MM.1S (cell line): ENCODE data around the gene DLG4.

ENCODE experiments used
- EZH2 ChIP-seq: fragments of 300-600 bp; sonication (generic); optimal IDR thresholded peaks from 2 replicates; pipeline ENCODE3; 2017; ENCODE audit warnings: low read depth, mild to moderate bottlenecking, antibody characterized with exemption, low read length, mixed read lengths
- EZH2phosphoT487 ChIP-seq: fragments of 300-600 bp; sonication (generic); IDR thresholded peaks from 2 replicates; pipeline ENCODE4 v1.6.1; 2018; ENCODE audit warnings: antibody characterized with exemption, low read length
- TF ChIP-seq, protein P1 (sequence below): fragments of 300-600 bp; sonication (generic); IDR thresholded peaks from 2 replicates; pipeline ENCODE4 v1.5.1; 2016; ENCODE audit warnings: antibody characterized with exemption, low read length, mixed read lengths

DNA sequence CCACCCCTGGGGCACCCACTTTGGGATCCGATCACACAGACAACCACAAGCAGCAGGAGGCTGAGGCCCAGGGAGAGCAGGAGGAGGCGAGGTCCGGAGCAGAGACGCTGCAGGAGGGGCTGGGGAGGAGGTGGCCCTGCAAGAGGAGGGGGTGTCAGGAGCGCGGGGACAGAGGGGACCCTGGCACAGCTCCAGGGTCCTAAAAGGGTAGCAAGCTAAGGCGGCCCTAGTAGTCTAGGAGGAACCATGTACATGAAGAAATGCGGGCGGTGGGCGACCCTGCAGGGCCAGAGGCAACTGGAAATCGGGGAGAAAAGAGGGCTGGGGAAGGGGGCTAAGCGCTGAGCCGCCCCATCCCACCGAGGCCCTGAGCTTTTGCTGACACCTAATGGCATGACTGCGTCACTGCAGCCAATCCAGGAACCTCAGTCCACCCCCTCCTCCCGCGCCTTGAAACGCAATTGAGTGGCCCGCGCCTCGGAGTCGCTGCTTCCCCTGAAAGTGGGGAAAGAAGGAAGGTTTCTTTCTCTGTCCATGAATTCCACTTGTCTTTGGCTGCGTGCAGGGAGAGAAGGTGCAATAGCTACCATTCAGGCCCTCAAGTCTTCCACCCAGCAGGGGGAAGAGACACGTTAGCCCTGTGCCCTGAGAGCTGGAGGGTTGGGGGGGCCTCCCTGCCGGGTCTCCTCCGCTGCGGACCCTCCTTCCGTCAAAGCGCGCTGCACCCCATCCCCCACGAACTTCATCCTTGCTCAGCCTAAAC is 42.3 kb downstream of the DLG4 start:
- TF ChIP-seq, protein P1, sequence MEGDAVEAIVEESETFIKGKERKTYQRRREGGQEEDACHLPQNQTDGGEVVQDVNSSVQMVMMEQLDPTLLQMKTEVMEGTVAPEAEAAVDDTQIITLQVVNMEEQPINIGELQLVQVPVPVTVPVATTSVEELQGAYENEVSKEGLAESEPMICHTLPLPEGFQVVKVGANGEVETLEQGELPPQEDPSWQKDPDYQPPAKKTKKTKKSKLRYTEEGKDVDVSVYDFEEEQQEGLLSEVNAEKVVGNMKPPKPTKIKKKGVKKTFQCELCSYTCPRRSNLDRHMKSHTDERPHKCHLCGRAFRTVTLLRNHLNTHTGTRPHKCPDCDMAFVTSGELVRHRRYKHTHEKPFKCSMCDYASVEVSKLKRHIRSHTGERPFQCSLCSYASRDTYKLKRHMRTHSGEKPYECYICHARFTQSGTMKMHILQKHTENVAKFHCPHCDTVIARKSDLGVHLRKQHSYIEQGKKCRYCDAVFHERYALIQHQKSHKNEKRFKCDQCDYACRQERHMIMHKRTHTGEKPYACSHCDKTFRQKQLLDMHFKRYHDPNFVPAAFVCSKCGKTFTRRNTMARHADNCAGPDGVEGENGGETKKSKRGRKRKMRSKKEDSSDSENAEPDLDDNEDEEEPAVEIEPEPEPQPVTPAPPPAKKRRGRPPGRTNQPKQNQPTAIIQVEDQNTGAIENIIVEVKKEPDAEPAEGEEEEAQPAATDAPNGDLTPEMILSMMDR, result peak; percentile 86
- no peak for TF ChIP-seq EZH2phosphoT487
- TF ChIP-seq EZH2, result no peak
